ENCODE results near the gene SHB.

Gene SHB

GRCh38 chr9:38086496-38086895 is 17.5 kb upstream of the SHB start:
- no peak for DNase-seq (ENCODE audit: low read depth)

- DNase-seq (ENCODE audit: low read depth) = no peak
These were observed 16.3 kb upstream of the SHB start for GRCh38 chr9:38085308-38085707.

GRCh38 chr9:38084556-38084880 is 15.5 kb upstream of the SHB start:
- DNase-seq (ENCODE audit: low read depth) = no peak

GRCh38 chr9:38083858-38084555 is 15.0 kb upstream of the SHB start:
- DNase-seq (ENCODE audit: low read depth) = no peak

- DNase-seq (ENCODE audit: low read depth) = no peak
These were observed 13.6 kb upstream of the SHB start for GRCh38 chr9:38082446-38083287.

- no peak for DNase-seq (ENCODE audit: low read depth)
These were observed 12.5 kb upstream of the SHB start for GRCh38 chr9:38081356-38082108.

GRCh38 chr9:38079461-38080031 is 10.5 kb upstream of the SHB start:
- no peak for DNase-seq (ENCODE audit: low read depth)

GRCh38 chr9:38075272-38075671 is 6.2 kb upstream of the SHB start:
- DNase-seq (ENCODE audit: low read depth) = no peak

GRCh38 chr9:38074441-38074961 is 5.5 kb upstream of the SHB start:
- DNase-seq (ENCODE audit: low read depth) = no peak

- DNase-seq (ENCODE audit: low read depth) = no peak
These were observed 4.9 kb upstream of the SHB start for GRCh38 chr9:38073882-38074281.

- DNase-seq (ENCODE audit: low read depth) = no peak
These were observed 2.6 kb upstream of the SHB start for GRCh38 chr9:38071470-38072134.

GRCh38 chr9:38067859-38068681 is 957 bp downstream of the SHB start:
- no peak for DNase-seq (ENCODE audit: low read depth)

- no peak for DNase-seq (ENCODE audit: low read depth)
These were observed 1.8 kb downstream of the SHB start for GRCh38 chr9:38066914-38067858.

- DNase-seq (ENCODE audit: low read depth) = no peak
These were observed 2.7 kb downstream of the SHB start for GRCh38 chr9:38066197-38066913.

GRCh38 chr9:38065369-38066075 is 3.5 kb downstream of the SHB start:
- DNase-seq (ENCODE audit: low read depth) = no peak

- no peak for DNase-seq (ENCODE audit: low read depth)
These were observed 4.1 kb downstream of the SHB start for GRCh38 chr9:38064842-38065368.

GRCh38 chr9:38063363-38063707 is 5.7 kb downstream of the SHB start:
- no peak for DNase-seq (ENCODE audit: low read depth)

All from GM04504 (cell line).